K562 (cell line): ENCODE results near the gene S100A8. TPM values are rescaled to one million over a fixed set of nuclear protein-coding genes. Genes with fewer than 3 reads are reported as not detected.

Experiments
- ATAC-seq: fragments of 200-7000 bp; cut with Tn5 transposase; 3 replicates; pipeline ENCODE4 v1.9.1; 2020; ENCODE audit warnings: moderate library complexity
- BruUV-seq: library from RNA; stranded (reverse); fragments of 400-500 nt; replicated peaks from 2 replicates; lab custom pipeline; 2021; lab: Mats Ljungman, UMichigan
- CTCF ChIA-PET: fragments of 300-600 bp; formaldehyde crosslinking; extraction: SDS; loops from one replicate; lab custom pipeline; 2021; ENCODE audit warnings: low intra/inter-chr PET ratio; lab: Yijun Ruan, JAX
- POLR2A ChIA-PET: fragments of 300-600, 350-650 bp; sonication (Branson Sonifier 250); formaldehyde crosslinking; extraction: SDS; loops from one replicate; lab custom pipeline; 2021; ENCODE audit warnings: antibody characterized with exemption, inconsistent platforms; lab: Yijun Ruan, JAX
- DNase-seq, 4 experiments: peaks; one replicate each; pipeline versions ENCODE4 v3.0.0 to v3.0.0-alpha.2; 2011 to 2018; ENCODE audit warnings: low spot score in 3 of 4, mixed read lengths in 3 of 4; ENCODE audit errors: extremely low read depth in 1 of 4
- FAIRE-seq: peaks from 2 replicates; lab custom pipeline; 2011; peaks lifted over from hg19 to GRCh38; lab: Jason Lieb, UNC
- H2AFZ ChIP-seq: 2 replicates; pipeline ENCODE4 v1.6.0; 2011; ENCODE audit warnings: low read depth, low read length, control low read depth, inconsistent platforms
- H3K27ac ChIP-seq: fragments of 200-600 bp; 3 replicates; pipeline ENCODE4 v1.8.0; 2011; ENCODE audit warnings: low read depth, mild to moderate bottlenecking, control low read depth, inconsistent platforms, low read length, moderate library complexity, mixed read lengths; ENCODE audit errors: extremely low read depth
- H3K27me3 ChIP-seq, 2 experiments: fragments of 300-600 bp in 1 of 2; 2 replicates in 1 of 2; 3 replicates in 1 of 2; pipeline versions ENCODE4 v1.6.0 to v1.8.0; 2011; ENCODE audit warnings: inconsistent platforms in 2 of 2, low read length in 2 of 2, mild to moderate bottlenecking in 1 of 2, mixed read lengths in 1 of 2, moderate library complexity in 1 of 2; ENCODE audit not compliant: control insufficient read depth in 2 of 2, insufficient read depth in 2 of 2
- H3K36me3 ChIP-seq: fragments of 300-600 bp; 3 replicates; pipeline ENCODE4 v1.8.0; 2011; ENCODE audit warnings: mild to moderate bottlenecking, low read length, inconsistent platforms; ENCODE audit not compliant: control insufficient read depth, insufficient read depth
- H3K4me1 ChIP-seq, 2 experiments: fragments of 200-600 bp in 1 of 2; replicated peaks in 1 of 2; 2 replicates in 1 of 2; 3 replicates in 1 of 2; pipeline versions ENCODE4 v1.5.1 to v1.8.0; 2011; ENCODE audit warnings: inconsistent platforms in 2 of 2, low read length in 2 of 2, mild to moderate bottlenecking in 1 of 2, mixed read lengths in 1 of 2, moderate library complexity in 1 of 2; ENCODE audit not compliant: control insufficient read depth in 2 of 2, insufficient read depth in 2 of 2
- H3K4me2 ChIP-seq: 2 replicates; pipeline ENCODE4 v1.6.1; 2011; ENCODE audit warnings: low read length, control low read depth, inconsistent platforms, mixed read lengths; ENCODE audit not compliant: insufficient read depth
- H3K4me3 ChIP-seq: fragments of 200-600 bp; sonication (generic), shearing (Covaris generic); 2 replicates; pipeline ENCODE4 v1.5.1; 2016; ENCODE audit warnings: control low read depth, inconsistent platforms
- H3K79me2 ChIP-seq: fragments of 200-600 bp; 3 replicates; pipeline ENCODE4 v1.8.0; 2011; ENCODE audit warnings: low read length, inconsistent platforms; ENCODE audit not compliant: control insufficient read depth, insufficient read depth
- H3K9ac ChIP-seq, 2 experiments: 2 replicates each; pipeline versions ENCODE4 v1.6.0 to v1.6.1; 2011; ENCODE audit warnings: low read depth in 2 of 2, low read length in 2 of 2, control low read depth in 1 of 2, inconsistent platforms in 1 of 2, mild to moderate bottlenecking in 1 of 2, mixed read lengths in 1 of 2; ENCODE audit not compliant: insufficient read depth in 1 of 2
- H3K9me1 ChIP-seq: one replicate; pipeline ENCODE4 v1.6.0; 2011; ENCODE audit warnings: inconsistent platforms, mild to moderate bottlenecking, low read length, moderate library complexity; ENCODE audit not compliant: control insufficient read depth, insufficient read depth
- H3K9me3 ChIP-seq: replicated peaks from 2 replicates; pipeline ENCODE4 v1.5.1; 2011; ENCODE audit warnings: low read depth, low read length, inconsistent platforms; ENCODE audit not compliant: control insufficient read depth, insufficient read depth
- H4K20me1 ChIP-seq: replicated peaks from 2 replicates; pipeline ENCODE4 v1.6.1; 2011; ENCODE audit warnings: low read length, inconsistent platforms, mixed read lengths; ENCODE audit not compliant: control insufficient read depth, insufficient read depth
- E4F1 ChIP-seq: fragments of 250-450 bp; sonication (Bioruptor Pico); IDR thresholded peaks from 2 replicates; pipeline ENCODE4 v1.5.0; 2021; ENCODE audit warnings: mild to moderate bottlenecking, borderline replicate concordance
- MAFF ChIP-seq: IDR thresholded peaks from 2 replicates; pipeline ENCODE4 v1.6.1; 2012; ENCODE audit warnings: low read length, improper control_type of control experiment
- SPI1 ChIP-seq: IDR thresholded peaks from 2 replicates; pipeline ENCODE4 v1.6.1; 2011; ENCODE audit warnings: low read depth, low read length, control low read depth, borderline replicate concordance
- TSHZ1 ChIP-seq: fragments of 250-450 bp; sonication (Bioruptor Pico); IDR thresholded peaks from 2 replicates; pipeline ENCODE4 v1.4.0; 2020; ENCODE audit warnings: mild to moderate bottlenecking, moderate library complexity
- ZBTB2 ChIP-seq: fragments of 450-650 bp; IDR thresholded peaks from 2 replicates; pipeline ENCODE4 v1.6.1; 2016; ENCODE audit warnings: antibody characterized with exemption
- ZBTB43 ChIP-seq: sonication (generic); formaldehyde crosslinking; IDR thresholded peaks from 2 replicates; pipeline ENCODE4 v1.8.0; 2023; ENCODE audit warnings: mild to moderate bottlenecking, missing genetic modification reagents
- ZNF239 ChIP-seq: fragments of 250-450 bp; sonication (Bioruptor Pico); IDR thresholded peaks from 2 replicates; pipeline ENCODE4 v1.4.0; 2020; ENCODE audit warnings: mild to moderate bottlenecking
- ZNF76 ChIP-seq: fragments of 250-450 bp; sonication (Bioruptor Pico); IDR thresholded peaks from 2 replicates; pipeline ENCODE4 v1.4.0; 2020; ENCODE audit warnings: mild to moderate bottlenecking, moderate library complexity, borderline replicate concordance
- WGBS: fragments of 100-300 bp; shearing (Covaris generic); methylation state at CpG from one replicate; pipeline ENCODE4 v1.1.6; 2016; ENCODE audit warnings: low coverage, mixed read lengths; ENCODE audit not compliant: insufficient coverage; ENCODE audit errors: missing lambda C conversion rate; 5-methylcytosine and 5-hydroxymethylcytosine counted together
- in situ Hi-C: fragments of 300-500 bp; cut with MboI; formaldehyde crosslinking; loops from 4 replicates; pipeline ENCODE4 v1.15.0; 2018; ENCODE audit warnings: inconsistent platforms, mixed read lengths
- intact Hi-C: fragments of 100-400 bp; cut with micrococcal nuclease; formaldehyde crosslinking; loops from 2 replicates; pipeline ENCODE4 v1.14.2; 2022
- polyA plus RNA-seq, 8 experiments: library from polyadenylated mRNA; depleted of rRNA in 4 of 8; stranded (reverse) in 5 of 8; unstranded in 3 of 8; fragments of >200 nt; fragmentation: Nextera tagmentation in 2 of 8; fragmentation: Illumina TruSeq in 1 of 8; extraction: Ambion mirVana in 2 of 8; extraction: Trizol in 1 of 8; gene quantifications; 2 replicates each; pipeline versions ENCODE4 v1.2.1 to v1.2.3, GENCODE V29; 2011 to 2014; ENCODE audit warnings: inconsistent platforms in 1 of 8, missing spikeins in 1 of 8
- total RNA-seq, 7 experiments: library from RNA; depleted of rRNA in 6 of 7; stranded (reverse); fragments of >200 nt in 6 of 7; fragmentation: Illumina TruSeq in 2 of 7; extraction: Trizol in 2 of 7; gene quantifications; 2 replicates each; pipeline versions ENCODE4 v1.2.1 to v1.2.3, GENCODE V29; 2011 to 2021; ENCODE audit warnings: low replicate concordance in 1 of 7
- TF ChIP-seq, protein P1 (sequence below): IDR thresholded peaks from 2 replicates; pipeline ENCODE4 v1.6.1; 2012; ENCODE audit warnings: low read depth, low read length, improper control_type of control experiment, borderline replicate concordance

The S100A8 gene
- total and polyA plus RNA-seq, 9 of the 15 experiments (the other 6 are each of a cell fraction or from before 2014, with no cell fraction given) = 0.15 to 0.60 TPM; not detected in 7

DNA sequence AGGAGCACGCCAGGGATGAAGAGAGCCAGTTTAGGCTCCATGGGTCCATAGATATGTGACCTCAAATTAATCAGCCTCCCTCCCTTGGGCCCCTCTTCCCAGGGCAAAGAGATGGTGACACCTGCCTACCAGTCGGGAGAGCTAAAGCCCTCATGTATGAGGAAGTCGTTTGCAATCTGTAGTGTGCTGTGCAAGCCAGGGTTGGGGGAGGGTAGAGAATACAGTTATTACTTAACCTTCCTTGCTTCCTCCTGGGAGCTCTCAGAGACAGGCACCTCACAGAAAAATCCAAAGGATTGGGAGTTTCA is 46.2 kb downstream of the S100A8 start:
- peaks cover 30 to 39% of the 10 kb centered on the region in 2 experiments for H3K4me1 ChIP-seq
- intact Hi-C loops = no loop called here
- ChIA-PET POLR2A (no interaction called here), CTCF (no interaction called here)
- no peak overlapping the region for H3K4me3 ChIP-seq
- peak overlapping the region; percentile 78 for H3K4me2 ChIP-seq
- no peak for DNase-seq
- no peaks in the 10 kb centered on the region for H3K36me3 ChIP-seq
- in situ Hi-C loops = no loop called here
- no peaks in the 10 kb centered on the region for H3K9me1 ChIP-seq
- peak; percentile 32 for ATAC-seq
- no peaks in the 10 kb centered on the region for H3K79me2 ChIP-seq
- peak overlapping the region in 1 of 2 experiments; percentile 6; a peak in 1 of 4 replicates for H3K9ac ChIP-seq
- BruUV-seq = no TSS peak
- no peak for FAIRE-seq
- no peak overlapping the region for H2AFZ ChIP-seq
- peaks cover 3 to 17% of the 10 kb centered on the region in 2 experiments; a peak in 3 of 5 replicates for H3K27me3 ChIP-seq
- peaks cover 18% of the 10 kb centered on the region for H4K20me1 ChIP-seq
- WGBS = 20% methylated on average over 3 of the region's 3 CpGs
- H3K9me3 ChIP-seq = no peaks in the 10 kb centered on the region
- peak overlapping the region; percentile 68; the same call in 1 of the 3 replicates for H3K27ac ChIP-seq
- TF ChIP-seq, protein P1, sequence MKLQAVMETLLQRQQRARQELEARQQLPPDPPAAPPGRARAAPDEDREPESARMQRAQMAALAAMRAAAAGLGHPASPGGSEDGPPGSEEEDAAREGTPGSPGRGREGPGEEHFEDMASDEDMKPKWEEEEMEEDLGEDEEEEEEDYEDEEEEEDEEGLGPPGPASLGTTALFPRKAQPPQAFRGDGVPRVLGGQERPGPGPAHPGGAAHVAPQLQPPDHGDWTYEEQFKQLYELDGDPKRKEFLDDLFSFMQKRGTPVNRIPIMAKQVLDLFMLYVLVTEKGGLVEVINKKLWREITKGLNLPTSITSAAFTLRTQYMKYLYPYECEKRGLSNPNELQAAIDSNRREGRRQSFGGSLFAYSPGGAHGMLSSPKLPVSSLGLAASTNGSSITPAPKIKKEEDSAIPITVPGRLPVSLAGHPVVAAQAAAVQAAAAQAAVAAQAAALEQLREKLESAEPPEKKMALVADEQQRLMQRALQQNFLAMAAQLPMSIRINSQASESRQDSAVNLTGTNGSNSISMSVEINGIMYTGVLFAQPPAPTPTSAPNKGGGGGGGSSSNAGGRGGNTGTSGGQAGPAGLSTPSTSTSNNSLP = no peak
- TF ChIP-seq ZNF76 (CRISPR knock-in tag) (no peak), ZNF239 (no peak), ZBTB2 (no peak), SPI1 (peak; percentile 58; the same call in 1 of the 2 replicates), TSHZ1 (no peak), E4F1 (CRISPR knock-in tag) (no peak), ZBTB43 (CRISPR knock-in tag) (no peak), MAFF (no peak)
